Measurements from ENCODE around the gene CDH13. TPM values are rescaled to one million over a fixed set of nuclear protein-coding genes. Genes with fewer than 3 reads are reported as not detected.

Gene CDH13
- total and polyA plus RNA-seq, 2 donors (not counting 3 experiments of a cell fraction or from before 2014, with no cell fraction given): 96.6 to 124 TPM

GRCh38 chr16:83532634-83533033, 905.9 kb downstream of the CDH13 start:
- TF ChIP-seq, protein P1, sequence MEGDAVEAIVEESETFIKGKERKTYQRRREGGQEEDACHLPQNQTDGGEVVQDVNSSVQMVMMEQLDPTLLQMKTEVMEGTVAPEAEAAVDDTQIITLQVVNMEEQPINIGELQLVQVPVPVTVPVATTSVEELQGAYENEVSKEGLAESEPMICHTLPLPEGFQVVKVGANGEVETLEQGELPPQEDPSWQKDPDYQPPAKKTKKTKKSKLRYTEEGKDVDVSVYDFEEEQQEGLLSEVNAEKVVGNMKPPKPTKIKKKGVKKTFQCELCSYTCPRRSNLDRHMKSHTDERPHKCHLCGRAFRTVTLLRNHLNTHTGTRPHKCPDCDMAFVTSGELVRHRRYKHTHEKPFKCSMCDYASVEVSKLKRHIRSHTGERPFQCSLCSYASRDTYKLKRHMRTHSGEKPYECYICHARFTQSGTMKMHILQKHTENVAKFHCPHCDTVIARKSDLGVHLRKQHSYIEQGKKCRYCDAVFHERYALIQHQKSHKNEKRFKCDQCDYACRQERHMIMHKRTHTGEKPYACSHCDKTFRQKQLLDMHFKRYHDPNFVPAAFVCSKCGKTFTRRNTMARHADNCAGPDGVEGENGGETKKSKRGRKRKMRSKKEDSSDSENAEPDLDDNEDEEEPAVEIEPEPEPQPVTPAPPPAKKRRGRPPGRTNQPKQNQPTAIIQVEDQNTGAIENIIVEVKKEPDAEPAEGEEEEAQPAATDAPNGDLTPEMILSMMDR (IDR thresholded peaks at IDR 0.05; ENCODE audit: extremely low read depth in 1 of 2, insufficient read depth in 1 of 2, low read depth in 1 of 2, low read length in 2 of 2): no peak
- TF ChIP-seq MYC (IDR thresholded peaks at IDR 0.05; ENCODE audit: low read depth, low read length) (no peak), GATA2 (IDR thresholded peaks at IDR 0.05; ENCODE audit: insufficient read depth, insufficient read length, low read depth, low read length) (no peak), POLR2A (IDR thresholded peaks at IDR 0.05; ENCODE audit: low read depth, low read length) (no peak), JUN (IDR thresholded peaks at IDR 0.05; ENCODE audit: borderline replicate concordance, insufficient read depth, insufficient read length, low read depth) (no peak), POLR2AphosphoS5 (IDR thresholded peaks at IDR 0.05; ENCODE audit: insufficient read depth, low read depth, low read length) (no peak)
- TF ChIP-seq, protein P2, sequence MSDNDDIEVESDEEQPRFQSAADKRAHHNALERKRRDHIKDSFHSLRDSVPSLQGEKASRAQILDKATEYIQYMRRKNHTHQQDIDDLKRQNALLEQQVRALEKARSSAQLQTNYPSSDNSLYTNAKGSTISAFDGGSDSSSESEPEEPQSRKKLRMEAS (IDR thresholded peaks at IDR 0.05; ENCODE audit: insufficient read depth, insufficient read length): no peak
- no peak overlapping the region for H3K9ac ChIP-seq (replicated peaks; ENCODE audit: extremely low read depth, insufficient read depth, low read length)
- H3K27me3 ChIP-seq (ENCODE audit: control insufficient read depth in 2 of 2, insufficient read depth in 2 of 2, low read length in 2 of 2): no peaks in the 10 kb centered on the region
- no peaks in the 10 kb centered on the region for H3K36me3 ChIP-seq (ENCODE audit: control insufficient read depth in 2 of 2, extremely low read depth in 1 of 2, insufficient read depth in 2 of 2, low read length in 2 of 2)
- FAIRE-seq: no peak
- BruUV-seq (replicated peaks): no TSS peak
- ChIA-PET POLR2A (no interaction called here), CTCF (no interaction called here)
- no peaks in the 10 kb centered on the region for H3K79me2 ChIP-seq (ENCODE audit: control insufficient read depth, insufficient read depth, low read length)
- intact Hi-C loops (cut with micrococcal nuclease) (no loop called here), dilution Hi-C loops (cut with MboI; ENCODE audit: extremely low pct_ligation_motif_present, low sequenced_read_pairs) (no loop called here)
- H3K4me2 ChIP-seq (ENCODE audit: insufficient read depth, low read length): no peak overlapping the region
- H3K4me1 ChIP-seq (ENCODE audit: control insufficient read depth, extremely low read depth, insufficient read depth, low read length): no peaks in the 10 kb centered on the region
- no peak overlapping the region for H3K27ac ChIP-seq (ENCODE audit: insufficient read depth, low read depth, low read length)
- no peaks in the 10 kb centered on the region for H3K9me1 ChIP-seq (replicated peaks; ENCODE audit: control insufficient read depth, extremely low read depth, insufficient read depth, low read length)
- H3K9me3 ChIP-seq (replicated peaks; ENCODE audit: control insufficient read depth, insufficient read depth, low read length): no peaks in the 10 kb centered on the region
- no peak overlapping the region for H3K4me3 ChIP-seq (replicated peaks in 1 of 3; ENCODE audit: insufficient read depth in 1 of 3, low read depth in 1 of 3, low read length in 3 of 3)
- no peak overlapping the region for H2AFZ ChIP-seq (ENCODE audit: low read depth, low read length)
- no peaks in the 10 kb centered on the region for H4K20me1 ChIP-seq (replicated peaks; ENCODE audit: control insufficient read depth, extremely low read depth, insufficient read depth, low read length)
- no peak for DNase-seq (ENCODE audit: low read depth, low spot score)

All from endothelial cell of umbilical vein (primary cell).